Lung microvascular endothelial cell (primary cell): Measurements from ENCODE around the gene SLC22A6. TPM values are rescaled to one million over a fixed set of nuclear protein-coding genes. Genes with fewer than 3 reads are reported as not detected.

Experiments
- DNase-seq, 2 donors: peaks; one replicate each; pipeline versions ENCODE4 v3.0.0 to v3.0.0-alpha.2; 2010; ENCODE audit warnings: low read depth in 2 of 2
- total RNA-seq: library from RNA; depleted of rRNA; stranded (reverse); fragments of >200 nt; gene quantifications from 2 replicates; pipeline ENCODE4 v1.2.1, GENCODE V29; 2014

Gene SLC22A6
- total RNA-seq, 1 donor from 2014 or later: not detected

DNA sequence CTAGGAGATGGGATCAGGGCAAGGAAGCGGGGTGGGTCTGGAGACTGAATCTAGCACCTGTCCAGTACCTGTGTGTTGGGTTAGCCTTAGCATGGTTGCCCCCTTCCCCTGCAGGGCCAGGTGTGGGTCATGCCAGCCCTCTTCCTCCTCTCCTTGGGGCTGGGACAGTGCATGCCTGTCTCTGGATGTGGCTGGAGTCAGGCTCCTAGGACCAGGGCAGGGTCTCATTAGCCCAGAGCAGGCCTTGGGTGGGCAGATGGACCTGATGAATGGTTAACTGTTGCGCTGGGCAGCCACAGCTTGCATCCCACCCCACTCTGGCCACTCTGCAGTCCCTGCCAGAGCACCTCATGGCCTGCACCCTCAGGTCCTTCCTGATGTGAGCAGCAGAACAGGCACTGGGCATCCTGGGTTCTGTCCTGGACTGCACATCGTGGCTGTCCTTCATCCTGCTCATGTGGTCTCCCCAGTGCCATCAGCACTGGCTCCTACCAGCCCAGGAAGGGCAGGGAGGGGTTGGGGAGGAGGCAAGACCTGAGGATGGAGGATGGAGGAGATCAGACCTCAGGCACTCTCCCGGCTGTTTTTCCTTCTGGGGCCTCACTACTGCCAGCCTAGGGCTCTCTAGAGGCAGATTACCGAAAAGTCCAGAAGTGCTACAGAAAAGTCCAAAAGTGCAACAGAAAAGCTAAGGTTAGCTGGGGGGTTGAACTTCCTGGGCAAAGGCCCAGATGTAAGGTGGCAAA is 50.8 kb downstream of the SLC22A6 start:
- DNase-seq: no peak

DNA sequence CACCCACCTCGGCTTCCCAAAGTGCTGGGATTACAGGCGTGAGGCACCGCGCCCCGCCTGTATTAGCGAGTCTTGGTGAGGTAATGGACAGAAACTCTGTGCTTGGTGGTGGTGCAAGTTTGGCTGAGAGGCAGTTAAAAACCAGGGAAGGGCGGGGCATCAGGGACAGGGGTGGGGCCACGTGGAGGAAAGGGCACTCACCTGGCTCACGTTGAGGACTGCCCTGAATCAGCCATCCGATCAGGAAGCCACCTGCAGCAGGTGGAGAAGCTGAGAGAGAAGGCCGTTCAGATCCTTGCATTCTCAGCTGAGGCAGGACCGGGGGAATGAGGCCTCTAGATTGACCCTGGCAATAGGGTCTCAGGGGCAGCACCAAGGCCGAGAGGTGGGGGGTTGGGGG is 51.5 kb downstream of the SLC22A6 start:
- no peak for DNase-seq

DNA sequence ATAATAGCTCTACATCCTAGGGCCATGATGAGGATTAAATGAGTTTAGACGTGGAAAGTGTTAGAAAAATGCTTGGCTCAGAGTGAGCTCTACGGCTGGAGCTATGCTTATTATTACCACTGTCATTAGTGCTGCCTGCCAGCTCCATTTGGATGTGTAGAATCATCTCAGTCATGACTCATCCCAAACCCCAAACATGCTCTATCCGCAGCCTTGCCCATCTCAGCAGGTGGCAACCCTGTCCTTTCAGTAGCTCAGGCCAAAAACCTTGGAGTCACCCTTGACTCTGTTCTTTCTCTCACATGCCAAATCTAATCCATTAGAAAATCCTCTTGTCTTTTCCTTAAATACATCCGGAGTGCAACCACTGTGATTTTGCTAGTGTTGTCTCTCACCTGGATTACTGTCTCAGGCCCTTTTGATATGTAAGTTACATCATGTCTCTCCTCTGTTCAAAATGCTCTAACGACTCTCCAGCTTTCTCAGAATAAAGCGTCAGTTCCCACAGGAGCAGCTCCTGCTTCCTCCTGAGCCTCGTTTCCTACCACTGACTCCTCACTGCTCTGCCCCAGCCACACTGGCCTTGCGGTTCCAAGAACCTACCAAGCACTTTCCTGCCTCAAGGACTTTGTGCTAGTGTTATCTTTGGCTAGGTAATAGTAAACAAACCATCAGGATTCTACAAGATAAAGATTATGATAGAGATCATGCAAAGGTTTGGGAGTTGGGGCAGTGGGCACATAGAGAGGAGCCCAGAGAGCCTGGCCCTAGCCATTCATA is 53.1 kb downstream of the SLC22A6 start:
- DNase-seq: no peak

DNA sequence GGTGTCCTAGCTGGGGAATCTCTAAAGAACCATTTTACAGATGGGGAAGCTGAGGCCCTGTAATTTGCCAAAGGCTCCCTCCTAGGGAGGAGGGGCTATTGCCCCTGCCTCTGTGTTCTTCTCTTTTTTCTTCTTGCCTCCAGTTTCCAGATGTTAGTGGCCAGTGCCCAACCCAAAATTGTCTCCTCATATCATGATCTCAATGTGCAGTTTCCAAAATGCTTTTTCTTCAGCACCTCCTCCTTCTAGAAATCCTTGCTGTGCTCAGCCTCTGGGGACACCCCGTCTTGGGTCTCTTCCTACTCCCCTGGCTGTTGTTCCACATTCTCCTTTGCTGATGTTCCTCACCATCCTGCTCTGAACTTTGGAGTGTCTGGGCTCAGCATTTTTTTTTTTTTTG is 54.1 kb downstream of the SLC22A6 start:
- DNase-seq: no peak

DNA sequence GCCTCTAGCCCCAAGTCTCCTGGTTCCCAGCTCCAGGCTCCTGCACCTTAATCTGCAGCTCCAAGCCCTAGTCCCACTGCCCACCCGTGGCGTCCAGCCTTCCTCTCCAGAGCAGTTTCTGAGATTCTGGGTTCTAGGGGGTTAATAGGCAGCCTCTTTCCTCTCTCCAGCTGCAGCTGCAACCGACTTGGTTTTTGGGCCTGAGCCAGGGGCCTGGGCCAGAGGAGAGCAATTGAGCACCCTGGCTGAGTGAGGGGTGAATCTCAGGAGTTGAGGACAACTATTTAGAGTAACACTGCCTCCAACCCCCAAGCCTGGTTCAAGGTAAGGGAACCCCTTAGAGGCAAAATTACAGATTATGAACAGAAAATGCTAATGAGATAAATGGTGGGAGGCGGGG is 54.6 kb downstream of the SLC22A6 start:
- DNase-seq: no peak

DNA sequence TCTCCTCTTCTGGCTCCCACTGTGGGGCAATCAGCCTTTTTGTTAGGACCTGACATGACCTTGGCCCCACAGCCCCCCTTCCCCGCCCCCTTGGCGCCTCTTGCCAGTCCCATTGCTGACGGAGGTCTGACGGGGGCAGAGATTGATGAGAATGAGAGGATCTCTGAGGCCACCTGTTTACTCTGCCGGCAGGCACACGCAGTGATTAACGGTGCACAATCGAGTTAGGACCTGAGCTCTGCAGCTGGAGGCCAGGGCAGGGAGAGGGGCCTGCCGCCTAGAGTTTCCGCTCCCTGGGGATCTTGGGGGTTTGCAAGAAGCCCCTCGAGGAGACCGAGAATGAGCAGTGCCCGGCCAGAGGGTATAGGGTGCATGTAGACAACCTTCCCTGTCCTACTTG is 56.8 kb downstream of the SLC22A6 start:
- DNase-seq: no peak

GRCh38 chr11:62926680-62927455 is 57.9 kb downstream of the SLC22A6 start:
- DNase-seq: no peak

Other genes with a start within 250 kb of the SLC22A6 start
- 7.4 and 11.7 TPM in 2 replicates for gene ZBTB3, start 230.8 kb downstream of the SLC22A6 start, total RNA-seq
- gene POLR2G, start 223.4 kb downstream of the SLC22A6 start, total RNA-seq: 58.0 and 60.7 TPM in 2 replicates
- gene TAF6L, start 213.6 kb downstream of the SLC22A6 start, total RNA-seq: 19.8 and 31.9 TPM in 2 replicates
- 20.3 and 39.3 TPM in 2 replicates for gene TMEM179B, start 197.6 kb downstream of the SLC22A6 start, total RNA-seq
- gene TMEM223, start 193.0 kb downstream of the SLC22A6 start, total RNA-seq: 8.7 and 13.5 TPM in 2 replicates
- gene NXF1, start 179.5 kb downstream of the SLC22A6 start, total RNA-seq: 7.6 and 12.3 TPM in 2 replicates
- gene STX5, start 152.9 kb downstream of the SLC22A6 start, total RNA-seq: 29.4 and 33.3 TPM in 2 replicates
- not detected in 2 replicates for gene TEX54, start 152.1 kb downstream of the SLC22A6 start, total RNA-seq
- 75.4 and 81.7 TPM in 2 replicates for gene WDR74, start 145.4 kb downstream of the SLC22A6 start, total RNA-seq
- gene SLC3A2, start 104.1 kb downstream of the SLC22A6 start, total RNA-seq: 57.9 and 59.9 TPM in 2 replicates
- gene CHRM1, start 63.6 kb downstream of the SLC22A6 start, total RNA-seq: not detected in 2 replicates
- not detected in 2 replicates for gene SLC22A8, start 30.9 kb upstream of the SLC22A6 start, total RNA-seq
- gene SLC22A24, start 159.3 kb upstream of the SLC22A6 start, total RNA-seq: not detected in 2 replicates